SK-N-SH (cell line): ENCODE measurements around the gene ETV3L. TPM values are rescaled to one million over a fixed set of nuclear protein-coding genes. Genes with fewer than 3 reads are reported as not detected.

Experiments
- CTCF ChIA-PET: fragments of 300-600, 350-600 bp; formaldehyde crosslinking; extraction: SDS; loops from one replicate; lab custom pipeline; 2021; lab: Yijun Ruan, JAX
- POLR2A ChIA-PET: fragments of 350-600 bp; sonication (Branson Sonifier 250); formaldehyde crosslinking; extraction: SDS; loops from one replicate; lab custom pipeline; 2020; ENCODE audit warnings: antibody characterized with exemption, inconsistent platforms; lab: Yijun Ruan, JAX
- DNase-seq: peaks from one replicate; pipeline ENCODE4 v3.0.0; 2012
- H2AFZ ChIP-seq: fragments of 200-600 bp; sonication (generic); 2 replicates; pipeline ENCODE4 v1.8.1; 2016; ENCODE audit warnings: antibody characterized with exemption, mild to moderate bottlenecking, low read depth
- H3F3A ChIP-seq: fragments of 200-600 bp; sonication (generic); replicated peaks from 2 replicates; pipeline ENCODE3; 2016; ENCODE audit warnings: antibody characterized with exemption, mild to moderate bottlenecking; ENCODE audit not compliant: insufficient read depth
- H3K27ac ChIP-seq, 2 experiments: fragments of 200-500 bp in 1 of 2; fragments of 200-600 bp in 1 of 2; sonication (Bioruptor generic) in 1 of 2; sonication (generic), shearing (Covaris generic) in 1 of 2; 2 replicates each; pipeline versions ENCODE4 v1.5.1 to v1.6.1; 2014 to 2016; ENCODE audit warnings: low read depth in 2 of 2, inconsistent platforms in 1 of 2, low read length in 1 of 2, mild to moderate bottlenecking in 1 of 2, mixed read lengths in 1 of 2
- H3K27me3 ChIP-seq: fragments of 200-600 bp; sonication (generic), shearing (Covaris generic); 2 replicates; pipeline ENCODE4 v1.6.1; 2016; ENCODE audit warnings: mixed run types; ENCODE audit not compliant: insufficient read depth
- H3K36me3 ChIP-seq, 2 experiments: fragments of 200-500 bp in 1 of 2; fragments of 200-600 bp in 1 of 2; sonication (Bioruptor generic) in 1 of 2; sonication (generic) in 1 of 2; replicated peaks in 1 of 2; 2 replicates each; pipeline versions ENCODE3 to v1.5.1; 2014 to 2016; ENCODE audit warnings: low read length in 1 of 2, mild to moderate bottlenecking in 1 of 2; ENCODE audit not compliant: insufficient read depth in 2 of 2, control insufficient read depth in 1 of 2
- H3K4me1 ChIP-seq, 2 experiments: fragments of 200-500 bp in 1 of 2; fragments of 200-600 bp in 1 of 2; sonication (Bioruptor generic) in 1 of 2; sonication (generic), shearing (Covaris generic) in 1 of 2; 2 replicates each; pipeline versions ENCODE4 v1.5.1 to v1.6.1; 2014 to 2016; ENCODE audit warnings: low read depth in 1 of 2, low read length in 1 of 2, mixed run types in 1 of 2; ENCODE audit not compliant: insufficient read depth in 2 of 2, control insufficient read depth in 1 of 2
- H3K4me2 ChIP-seq: fragments of 200-600 bp; sonication (generic), shearing (Covaris generic); 2 replicates; pipeline ENCODE4 v1.6.1; 2017; ENCODE audit warnings: mixed run types
- H3K4me3 ChIP-seq, 2 experiments: fragments of 200-500 bp in 1 of 2; fragments of 200-600 bp in 1 of 2; sonication (Bioruptor generic) in 1 of 2; sonication (generic), shearing (Covaris generic) in 1 of 2; 2 replicates each; pipeline versions ENCODE4 v1.5.1 to v1.8.1; 2014 to 2016; ENCODE audit warnings: low read depth in 2 of 2, inconsistent platforms in 1 of 2, low read length in 1 of 2, mild to moderate bottlenecking in 1 of 2, mixed read lengths in 1 of 2, moderate library complexity in 1 of 2
- H3K79me2 ChIP-seq: fragments of 200-600 bp; sonication (generic); 2 replicates; pipeline ENCODE4 v1.8.1; 2017; ENCODE audit warnings: mild to moderate bottlenecking; ENCODE audit not compliant: insufficient read depth
- H3K9ac ChIP-seq: fragments of 200-600 bp; sonication (generic); 2 replicates; pipeline ENCODE4 v1.6.1; 2017; ENCODE audit warnings: mixed run types
- H3K9me2 ChIP-seq: fragments of 200-600 bp; sonication (generic); 2 replicates; pipeline ENCODE4 v1.6.1; 2017; ENCODE audit warnings: mixed run types
- H3K9me3 ChIP-seq: fragments of 200-600 bp; sonication (generic); 2 replicates; pipeline ENCODE4 v1.6.1; 2017; ENCODE audit warnings: mixed run types, mild to moderate bottlenecking, moderate library complexity
- H4K20me1 ChIP-seq: fragments of 200-600 bp; sonication (generic); 2 replicates; pipeline ENCODE4 v1.6.1; 2017; ENCODE audit warnings: mild to moderate bottlenecking, mixed run types; ENCODE audit not compliant: insufficient read depth
- ELF1 ChIP-seq: IDR thresholded peaks from 2 replicates; pipeline ENCODE4 v1.4.0; 2012
- EP300 ChIP-seq, 2 experiments: IDR thresholded peaks; 2 replicates each; pipeline versions ENCODE4 v1.4.0 to v1.6.1; 2012; ENCODE audit warnings: borderline replicate concordance in 1 of 2, low read depth in 1 of 2, low read length in 1 of 2
- EZH2phosphoT487 ChIP-seq: fragments of 200-600 bp; sonication (generic); IDR thresholded peaks from 2 replicates; pipeline ENCODE4 v1.6.1; 2017; ENCODE audit warnings: low read depth, mixed run types, mild to moderate bottlenecking, antibody characterized with exemption, moderate library complexity, borderline replicate concordance
- FOSL2 ChIP-seq: IDR thresholded peaks from 2 replicates; pipeline ENCODE4 v1.4.0; 2012; ENCODE audit warnings: low read depth, mild to moderate bottlenecking, moderate library complexity, borderline replicate concordance
- GATA2 ChIP-seq: sonication (generic); formaldehyde crosslinking; IDR thresholded peaks from 2 replicates; pipeline ENCODE4 v1.5.0; 2020; ENCODE audit warnings: mild to moderate bottlenecking, missing genetic modification reagents
- MEF2A ChIP-seq: IDR thresholded peaks from 2 replicates; pipeline ENCODE4 v1.4.0; 2012; ENCODE audit warnings: low read depth, borderline replicate concordance
- POLR2AphosphoS5 ChIP-seq: IDR thresholded peaks from 2 replicates; pipeline ENCODE4 v1.6.1; 2012; ENCODE audit warnings: low read depth, low read length
- RAD21 ChIP-seq: IDR thresholded peaks from 2 replicates; pipeline ENCODE4 v1.6.1; 2012; ENCODE audit warnings: mild to moderate bottlenecking, low read length
- RCOR1 ChIP-seq: fragments of 150-350 bp; IDR thresholded peaks from 2 replicates; pipeline ENCODE4 v1.6.1; 2017; ENCODE audit warnings: antibody characterized with exemption, low read length
- RXRA ChIP-seq: IDR thresholded peaks from 2 replicates; pipeline ENCODE4 v1.4.0; 2012; ENCODE audit warnings: low read depth, mild to moderate bottlenecking, borderline replicate concordance
- SIN3A ChIP-seq: IDR thresholded peaks from 2 replicates; pipeline ENCODE4 v1.6.1; 2012; ENCODE audit warnings: low read depth, mild to moderate bottlenecking, low read length, moderate library complexity, borderline replicate concordance
- SMC3 ChIP-seq: IDR thresholded peaks from 2 replicates; pipeline ENCODE4 v1.6.1; 2012; ENCODE audit warnings: low read depth, low read length, improper control_type of control experiment
- YY1 ChIP-seq: IDR thresholded peaks from 2 replicates; pipeline ENCODE4 v1.4.0; 2012; ENCODE audit warnings: low read depth, mild to moderate bottlenecking
- WGBS: methylation state at CpG from one replicate; pipeline ENCODE4 v1.1.6; 2017; ENCODE audit warnings: low lambda C conversion rate; 5-methylcytosine and 5-hydroxymethylcytosine counted together
- polyA plus RNA-seq, 3 experiments: library from polyadenylated mRNA; depleted of rRNA; stranded (reverse); fragments of >200 nt; gene quantifications; 2 replicates each; pipeline ENCODE4 v1.2.3, GENCODE V29; 2012
- TF ChIP-seq, protein P1 (sequence below): fragments of 150-350 bp; IDR thresholded peaks from 2 replicates; pipeline ENCODE4 v1.6.1; 2016; ENCODE audit warnings: mild to moderate bottlenecking, low read depth, low read length

ETV3L gene
- polyA plus RNA-seq, 1 of the 3 experiments (the other 2 are of a cell fraction): not detected

DNA sequence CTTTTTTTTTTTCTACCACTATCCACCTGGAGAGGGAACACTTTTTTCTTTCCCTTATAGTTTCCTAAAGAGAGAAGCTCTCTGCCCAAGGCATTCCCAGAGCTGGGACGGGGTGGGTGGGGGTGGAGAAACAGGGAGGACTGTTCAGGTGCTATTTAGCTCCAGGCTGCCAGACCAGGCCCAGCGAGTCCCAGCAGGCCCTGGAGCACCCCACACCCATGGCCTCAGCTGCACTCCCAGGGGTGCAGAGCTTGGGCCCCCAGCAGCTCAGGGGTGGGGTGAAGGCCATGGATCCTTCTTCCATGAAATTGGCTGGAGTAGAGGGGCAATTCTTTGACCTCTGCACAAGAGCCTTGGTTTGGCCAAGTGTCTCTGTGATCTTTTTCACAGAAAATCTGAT, 4.1 kb downstream of the ETV3L start:
- H3F3A ChIP-seq: no peaks in the 10 kb centered on the region
- H3K36me3 ChIP-seq: no peaks in the 10 kb centered on the region
- CTCF ChIA-PET: interaction anchor here (1.4 to 5.6 kb wide), 2 partner anchors 39 to 60 kb away, joined by 5 to 38 read pairs; no protein-coding TSS in a partner anchor
- H3K27me3 ChIP-seq: no peaks in the 10 kb centered on the region
- DNase-seq: peak; percentile 10
- H3K79me2 ChIP-seq: no peaks in the 10 kb centered on the region
- no peaks in the 10 kb centered on the region for H4K20me1 ChIP-seq
- TF ChIP-seq RXRA (no peak), RCOR1 (no peak)
- no peaks in the 10 kb centered on the region for H3K9me2 ChIP-seq
- H3K4me1 ChIP-seq: peaks cover 1 to 4% of the 10 kb centered on the region in 2 experiments; a peak in 2 of 4 replicates
- POLR2A ChIA-PET: no interaction called here
- H3K9ac ChIP-seq: no peak overlapping the region
- no peak overlapping the region for H3K4me3 ChIP-seq
- no peak overlapping the region for H3K4me2 ChIP-seq
- H3K9me3 ChIP-seq: no peaks in the 10 kb centered on the region
- H3K27ac ChIP-seq: no peak overlapping the region
- no peak overlapping the region for H2AFZ ChIP-seq
- 33% methylated on average over 2 of the region's 2 CpGs for whole genome bisulfite sequencing

DNA sequence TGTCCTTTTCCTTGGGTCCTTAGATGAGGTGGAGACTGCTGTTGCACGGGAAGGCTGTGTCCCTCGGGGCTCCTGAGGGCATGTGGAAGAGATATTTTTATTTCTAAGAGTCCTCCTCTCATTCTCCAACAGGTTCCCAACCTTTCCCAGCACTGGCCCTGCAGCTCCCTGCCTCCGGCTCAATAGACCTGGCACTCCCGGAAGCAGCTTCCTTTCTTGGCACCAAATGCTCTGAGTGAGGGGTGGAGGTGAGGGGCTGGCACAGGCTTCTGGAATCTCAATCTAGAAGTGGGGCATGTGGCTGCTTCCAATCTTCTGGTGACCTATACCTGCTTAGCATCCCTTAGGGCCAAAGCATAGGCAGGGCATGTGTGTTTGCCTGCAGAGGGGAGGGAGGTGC, 4.5 kb downstream of the ETV3L start:
- no peaks in the 10 kb centered on the region for H3F3A ChIP-seq
- peaks cover 6 to 7% of the 10 kb centered on the region in 2 experiments; a peak in 2 of 4 replicates for H3K4me1 ChIP-seq
- ChIA-PET POLR2A (no interaction called here), CTCF (interaction anchor here (1.4 to 5.6 kb wide), 2 partner anchors 40 to 60 kb away, joined by 5 to 38 read pairs; no protein-coding TSS in a partner anchor)
- H3K4me2 ChIP-seq: no peak overlapping the region
- no peaks in the 10 kb centered on the region for H3K36me3 ChIP-seq
- H3K4me3 ChIP-seq: no peak overlapping the region
- peak; percentile 12 for DNase-seq
- H3K27ac ChIP-seq: no peak overlapping the region
- WGBS: 53% methylated on average over 4 of the region's 4 CpGs
- H4K20me1 ChIP-seq: no peaks in the 10 kb centered on the region
- H3K9ac ChIP-seq: no peak overlapping the region
- no peaks in the 10 kb centered on the region for H3K27me3 ChIP-seq
- no peaks in the 10 kb centered on the region for H3K9me3 ChIP-seq
- no peaks in the 10 kb centered on the region for H3K79me2 ChIP-seq
- no peak overlapping the region for H2AFZ ChIP-seq
- no peaks in the 10 kb centered on the region for H3K9me2 ChIP-seq
- TF ChIP-seq GATA2 (CRISPR knock-in tag): no peak
- no peak for TF ChIP-seq RAD21
- TF ChIP-seq POLR2AphosphoS5: no peak
- TF ChIP-seq SIN3A: no peak
- TF ChIP-seq MEF2A: no peak
- TF ChIP-seq EP300 (IDR thresholded peaks at IDR 0.05; ENCODE audit: borderline replicate concordance in 1 of 2, low read depth in 1 of 2, low read length in 1 of 2): no peak
- no peak for TF ChIP-seq YY1
- TF ChIP-seq, protein P1, sequence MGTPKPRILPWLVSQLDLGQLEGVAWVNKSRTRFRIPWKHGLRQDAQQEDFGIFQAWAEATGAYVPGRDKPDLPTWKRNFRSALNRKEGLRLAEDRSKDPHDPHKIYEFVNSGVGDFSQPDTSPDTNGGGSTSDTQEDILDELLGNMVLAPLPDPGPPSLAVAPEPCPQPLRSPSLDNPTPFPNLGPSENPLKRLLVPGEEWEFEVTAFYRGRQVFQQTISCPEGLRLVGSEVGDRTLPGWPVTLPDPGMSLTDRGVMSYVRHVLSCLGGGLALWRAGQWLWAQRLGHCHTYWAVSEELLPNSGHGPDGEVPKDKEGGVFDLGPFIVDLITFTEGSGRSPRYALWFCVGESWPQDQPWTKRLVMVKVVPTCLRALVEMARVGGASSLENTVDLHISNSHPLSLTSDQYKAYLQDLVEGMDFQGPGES: no peak
- TF ChIP-seq EZH2phosphoT487: no peak
- TF ChIP-seq FOSL2: no peak
- no peak for TF ChIP-seq SMC3
- no peak for TF ChIP-seq ELF1
